ENCODE data around the gene HSPA9.
"Not testable (repeated sequence)": the region's sequence is repeated elsewhere in the genome, so short reads cannot be mapped to it uniquely, and the experiment has no call there.

Gene HSPA9

DNA sequence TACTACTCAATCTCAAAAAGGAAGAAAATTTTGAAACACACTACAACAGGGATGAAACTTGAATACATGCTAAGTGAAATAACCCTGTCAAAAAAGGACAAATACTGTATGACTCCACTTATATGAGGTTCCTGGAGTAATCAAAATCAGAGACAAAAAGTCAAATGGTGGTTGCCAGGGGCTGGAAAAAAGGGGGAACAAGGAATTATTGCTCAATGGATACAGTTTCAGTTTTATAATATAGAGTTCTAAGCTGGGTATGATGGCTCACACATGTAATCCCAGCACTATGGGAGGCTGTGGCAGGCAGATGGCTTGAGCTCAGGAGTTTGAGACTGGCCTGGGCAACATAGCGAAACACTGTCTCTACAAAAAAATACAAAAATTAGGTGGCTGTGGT, 61.2 kb downstream of the HSPA9 start:
- Histone ChIP-seq H3K36me3 (ENCODE audit: control insufficient read depth in 1 of 2, insufficient read depth in 2 of 2, low read length in 2 of 2) (peaks cover 31 to 49% of the 10 kb centered on the region in 2 experiments), H3K18ac (ENCODE audit: low read length) (no peak overlapping the region), H4K91ac (ENCODE audit: low read depth, low read length) (no peak overlapping the region), H2BK5ac (ENCODE audit: low read depth, low read length, poor library complexity) (no peak overlapping the region), H3K79me1 (ENCODE audit: low read length) (no peaks in the 10 kb centered on the region), H3K4me2 (ENCODE audit: low read length) (no peak overlapping the region), H3K23ac (ENCODE audit: low read length) (no peak overlapping the region), H3K27ac (ENCODE audit: low read depth, low read length) (no peak overlapping the region), H3K9ac (ENCODE audit: low read length) (no peak overlapping the region), H3K27me3 (ENCODE audit: insufficient read depth, low read length) (no peaks in the 10 kb centered on the region), H2AK5ac (ENCODE audit: low read length) (no peak overlapping the region), H3K4me1 (ENCODE audit: control insufficient read depth in 1 of 2, insufficient read depth in 2 of 2, low read length in 2 of 2) (no peaks in the 10 kb centered on the region), H2BK120ac (ENCODE audit: insufficient read depth, low read length, poor library complexity) (no peak overlapping the region), H4K12ac (ENCODE audit: low read depth, low read length) (no peak overlapping the region), H4K8ac (ENCODE audit: low read depth, low read length) (no peak overlapping the region), H3K4ac (ENCODE audit: low read depth, low read length) (no peak overlapping the region), H3K14ac (ENCODE audit: low read length) (no peak overlapping the region), H2AFZ (ENCODE audit: insufficient read depth, low read length, poor library complexity) (no peak overlapping the region), H3K4me3 (ENCODE audit: low read depth, low read length) (no peak overlapping the region), H3K79me2 (ENCODE audit: control insufficient read depth, insufficient read depth, low read length, poor library complexity) (no peaks in the 10 kb centered on the region), H2BK12ac (ENCODE audit: low read length) (no peak overlapping the region), H3K9me3 (ENCODE audit: insufficient read depth, low read depth, low read length) (no peaks in the 10 kb centered on the region)
- no CpG with 5 or more reads among the region's 1 CpG for WGBS (ENCODE audit: extremely low coverage, insufficient coverage, insufficient read length)
- no peak for DNase-seq

DNA sequence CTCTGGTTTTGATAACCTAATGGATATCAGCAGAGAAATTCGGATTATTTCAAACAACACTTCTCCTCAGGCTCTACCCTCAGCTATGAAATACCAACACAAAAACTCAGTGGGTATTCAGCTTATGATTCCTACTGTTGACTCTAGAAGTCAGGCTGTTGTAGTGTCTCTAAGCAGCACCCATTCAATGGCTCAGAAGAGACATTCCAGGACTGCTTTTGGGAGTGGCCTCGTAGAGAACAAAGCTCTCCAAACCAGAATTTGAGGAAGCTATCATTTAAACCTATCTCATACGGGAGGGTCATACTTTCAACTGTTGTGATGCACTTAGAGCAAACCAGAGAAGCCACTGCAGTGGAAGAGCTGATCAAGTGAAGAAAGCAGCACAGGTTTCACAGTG, 66.2 kb downstream of the HSPA9 start:
- H3K4me3 ChIP-seq (ENCODE audit: low read depth, low read length) = no peak overlapping the region
- no peak overlapping the region for H3K9ac ChIP-seq (ENCODE audit: low read length)
- H3K27me3 ChIP-seq (ENCODE audit: insufficient read depth, low read length) = no peaks in the 10 kb centered on the region
- DNase-seq = peak; percentile 67 to 85
- H3K79me2 ChIP-seq (ENCODE audit: control insufficient read depth, insufficient read depth, low read length, poor library complexity) = no peaks in the 10 kb centered on the region
- H4K8ac ChIP-seq (ENCODE audit: low read depth, low read length) = no peak overlapping the region
- no peak overlapping the region for H3K4ac ChIP-seq (ENCODE audit: low read depth, low read length)
- no peak overlapping the region for H3K23ac ChIP-seq (ENCODE audit: low read length)
- no peak overlapping the region for H4K91ac ChIP-seq (ENCODE audit: low read depth, low read length)
- H2BK5ac ChIP-seq (ENCODE audit: low read depth, low read length, poor library complexity) = no peak overlapping the region
- no peaks in the 10 kb centered on the region for H3K79me1 ChIP-seq (ENCODE audit: low read length)
- no peak overlapping the region for H4K12ac ChIP-seq (ENCODE audit: low read depth, low read length)
- H3K9me3 ChIP-seq (ENCODE audit: insufficient read depth, low read depth, low read length) = no peaks in the 10 kb centered on the region
- no peak overlapping the region for H2AK5ac ChIP-seq (ENCODE audit: low read length)
- H2BK12ac ChIP-seq (ENCODE audit: low read length) = no peak overlapping the region
- no peak overlapping the region for H3K14ac ChIP-seq (ENCODE audit: low read length)
- no peaks in the 10 kb centered on the region for H3K4me1 ChIP-seq (ENCODE audit: control insufficient read depth in 1 of 2, insufficient read depth in 2 of 2, low read length in 2 of 2)
- H3K36me3 ChIP-seq (ENCODE audit: control insufficient read depth in 1 of 2, insufficient read depth in 2 of 2, low read length in 2 of 2) = peaks cover 20 to 41% of the 10 kb centered on the region in 2 experiments
- H2BK120ac ChIP-seq (ENCODE audit: insufficient read depth, low read length, poor library complexity) = no peak overlapping the region
- WGBS (ENCODE audit: extremely low coverage, insufficient coverage, insufficient read length) = no CpG with 5 or more reads among the region's 3 CpGs
- H2AFZ ChIP-seq (ENCODE audit: insufficient read depth, low read length, poor library complexity) = no peak overlapping the region
- H3K18ac ChIP-seq (ENCODE audit: low read length) = no peak overlapping the region
- no peak overlapping the region for H3K27ac ChIP-seq (ENCODE audit: low read depth, low read length)
- H3K4me2 ChIP-seq (ENCODE audit: low read length) = no peak overlapping the region

DNA sequence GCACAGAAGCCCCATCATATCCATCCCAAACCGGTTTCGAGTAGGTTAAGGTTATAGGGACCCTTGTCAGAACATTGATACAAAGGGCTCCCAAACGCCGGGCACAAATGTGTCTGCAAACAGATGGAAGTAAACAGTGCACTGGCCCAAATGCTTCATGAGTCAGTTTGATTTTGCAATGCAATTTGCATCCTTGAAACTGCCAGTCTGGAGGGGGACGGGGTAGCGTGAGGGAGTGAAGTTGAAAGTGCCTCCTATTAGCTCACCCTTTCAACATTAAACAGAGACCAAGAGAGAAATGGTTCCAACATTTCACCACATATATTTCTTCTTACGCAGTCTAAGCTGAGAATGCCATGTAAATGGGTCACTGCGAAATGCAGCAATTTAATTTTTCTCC, 67.7 kb downstream of the HSPA9 start:
- H3K4me1 ChIP-seq (ENCODE audit: control insufficient read depth in 1 of 2, insufficient read depth in 2 of 2, low read length in 2 of 2); H3K4me3 ChIP-seq (ENCODE audit: low read depth, low read length); H4K91ac ChIP-seq (ENCODE audit: low read depth, low read length); H4K8ac ChIP-seq (ENCODE audit: low read depth, low read length); H3K23ac ChIP-seq (ENCODE audit: low read length); H3K9ac ChIP-seq (ENCODE audit: low read length); H3K14ac ChIP-seq (ENCODE audit: low read length); H4K12ac ChIP-seq (ENCODE audit: low read depth, low read length); H2BK5ac ChIP-seq (ENCODE audit: low read depth, low read length, poor library complexity); DNase-seq; H2AFZ ChIP-seq (ENCODE audit: insufficient read depth, low read length, poor library complexity); H3K79me1 ChIP-seq (ENCODE audit: low read length); H3K79me2 ChIP-seq (ENCODE audit: control insufficient read depth, insufficient read depth, low read length, poor library complexity); H3K9me3 ChIP-seq (ENCODE audit: insufficient read depth, low read depth, low read length); H3K18ac ChIP-seq (ENCODE audit: low read length); H2BK12ac ChIP-seq (ENCODE audit: low read length); H3K27me3 ChIP-seq (ENCODE audit: insufficient read depth, low read length); H3K27ac ChIP-seq (ENCODE audit: low read depth, low read length); H3K4ac ChIP-seq (ENCODE audit: low read depth, low read length); H3K4me2 ChIP-seq (ENCODE audit: low read length); H2BK120ac ChIP-seq (ENCODE audit: insufficient read depth, low read length, poor library complexity); H2AK5ac ChIP-seq (ENCODE audit: low read length): not testable (repeated sequence)
- peaks cover 17 to 35% of the 10 kb centered on the region in 2 experiments for H3K36me3 ChIP-seq (ENCODE audit: control insufficient read depth in 1 of 2, insufficient read depth in 2 of 2, low read length in 2 of 2)
- WGBS (ENCODE audit: extremely low coverage, insufficient coverage, insufficient read length) = no CpG with 5 or more reads among the region's 8 CpGs

DNA sequence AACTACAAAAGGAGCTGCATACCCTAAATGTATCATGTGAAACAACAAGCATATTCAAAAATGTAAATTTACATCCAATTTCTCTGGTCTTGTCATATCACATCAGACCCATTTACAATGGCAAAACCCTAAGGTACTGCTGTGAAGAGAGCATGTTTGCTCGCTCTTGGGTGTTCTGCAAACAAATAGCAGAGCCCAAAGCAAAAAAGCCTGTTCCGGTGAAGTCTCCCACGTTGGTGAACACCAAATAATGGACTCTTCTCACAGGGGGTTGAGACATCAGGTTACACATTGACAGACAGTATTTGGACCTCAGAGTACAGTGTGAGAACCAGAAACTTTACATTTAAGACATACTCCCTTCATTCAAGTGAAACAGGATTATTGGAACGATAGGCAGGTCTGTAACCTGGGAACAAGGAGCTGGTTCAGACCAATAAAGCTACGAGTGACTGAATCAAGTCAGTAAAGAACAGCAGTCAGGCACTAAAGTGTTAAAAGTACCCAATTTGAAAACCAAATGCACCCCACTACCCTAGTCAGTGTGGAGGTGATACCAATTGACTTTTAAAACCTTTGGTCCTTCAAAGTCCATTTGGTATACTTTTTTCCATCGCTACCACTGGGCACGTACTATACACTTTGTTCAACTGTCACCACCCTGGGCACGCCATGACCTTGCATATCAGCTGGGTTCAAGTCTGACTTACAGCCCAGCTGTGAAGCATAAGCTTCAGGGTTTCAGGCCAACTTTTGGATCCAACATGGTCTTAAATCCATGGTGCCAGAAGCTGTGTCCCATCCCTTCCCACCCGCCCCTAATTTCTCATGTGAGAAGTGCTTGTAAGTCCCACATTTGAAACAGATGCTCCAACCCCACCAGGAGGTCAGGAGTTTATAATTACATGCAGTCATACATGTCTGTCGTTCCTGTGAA, 68.6 kb downstream of the HSPA9 start:
- no peak overlapping the region for H4K8ac ChIP-seq (ENCODE audit: low read depth, low read length)
- no peak overlapping the region for H3K23ac ChIP-seq (ENCODE audit: low read length)
- H3K36me3 ChIP-seq (ENCODE audit: control insufficient read depth in 1 of 2, insufficient read depth in 2 of 2, low read length in 2 of 2) = peaks cover 15 to 33% of the 10 kb centered on the region in 2 experiments
- H2BK12ac ChIP-seq (ENCODE audit: low read length) = no peak overlapping the region
- no peak overlapping the region for H3K18ac ChIP-seq (ENCODE audit: low read length)
- no peak overlapping the region for H2BK5ac ChIP-seq (ENCODE audit: low read depth, low read length, poor library complexity)
- H3K79me2 ChIP-seq (ENCODE audit: control insufficient read depth, insufficient read depth, low read length, poor library complexity) = no peaks in the 10 kb centered on the region
- no peak overlapping the region for H2AK5ac ChIP-seq (ENCODE audit: low read length)
- no peak overlapping the region for H2BK120ac ChIP-seq (ENCODE audit: insufficient read depth, low read length, poor library complexity)
- no peak overlapping the region for H3K4me3 ChIP-seq (ENCODE audit: low read depth, low read length)
- H3K27me3 ChIP-seq (ENCODE audit: insufficient read depth, low read length) = no peaks in the 10 kb centered on the region
- no peak overlapping the region for H3K27ac ChIP-seq (ENCODE audit: low read depth, low read length)
- no peak overlapping the region for H3K14ac ChIP-seq (ENCODE audit: low read length)
- no peak overlapping the region for H4K12ac ChIP-seq (ENCODE audit: low read depth, low read length)
- no peak overlapping the region for H3K4me2 ChIP-seq (ENCODE audit: low read length)
- H3K79me1 ChIP-seq (ENCODE audit: low read length) = no peaks in the 10 kb centered on the region
- H3K4ac ChIP-seq (ENCODE audit: low read depth, low read length) = no peak overlapping the region
- no peak overlapping the region for H2AFZ ChIP-seq (ENCODE audit: insufficient read depth, low read length, poor library complexity)
- no peaks in the 10 kb centered on the region for H3K4me1 ChIP-seq (ENCODE audit: control insufficient read depth in 1 of 2, insufficient read depth in 2 of 2, low read length in 2 of 2)
- WGBS (ENCODE audit: extremely low coverage, insufficient coverage, insufficient read length) = no CpG with 5 or more reads among the region's 10 CpGs
- H4K91ac ChIP-seq (ENCODE audit: low read depth, low read length) = no peak overlapping the region
- H3K9me3 ChIP-seq (ENCODE audit: insufficient read depth, low read depth, low read length) = no peaks in the 10 kb centered on the region
- DNase-seq = no peak
- H3K9ac ChIP-seq (ENCODE audit: low read length) = no peak overlapping the region

Data from trophoblast cell (in vitro differentiated cells and primary cell).